GM12878 (cell line): Measurements from ENCODE around the gene ZNF142. TPM values are rescaled to one million over a fixed set of nuclear protein-coding genes. Genes with fewer than 3 reads are reported as not detected.

Source experiments
- ATAC-seq: fragments of 200-7000 bp; cut with Tn5 transposase; 3 replicates; pipeline ENCODE4 v1.9.1; 2020; ENCODE audit warnings: mild to moderate bottlenecking, moderate library complexity
- BruUV-seq: library from RNA; stranded (reverse); fragments of 400-500 nt; replicated peaks from 2 replicates; lab custom pipeline; 2021; lab: Mats Ljungman, UMichigan
- CTCF ChIA-PET: fragments of 300-600 bp; sonication (Branson Sonifier 250); formaldehyde crosslinking; extraction: SDS; loops from one replicate; lab custom pipeline; 2021; ENCODE audit warnings: inconsistent platforms; lab: Yijun Ruan, JAX
- POLR2A ChIA-PET: fragments of 350-600 bp; formaldehyde crosslinking; extraction: SDS; loops from one replicate; lab custom pipeline; 2021; ENCODE audit warnings: inconsistent platforms; lab: Charles Lee
- RAD21 ChIA-PET: fragments of 300-600 bp; sonication (Branson Sonifier 250); formaldehyde crosslinking; loops from one replicate; lab custom pipeline; 2023; ENCODE audit warnings: antibody characterized with exemption; ENCODE audit not compliant: unreplicated experiment; lab: Charles Lee
- SMC1A ChIA-PET: fragments of 300-600 bp; sonication (Branson Sonifier 250); formaldehyde crosslinking; loops from one replicate; lab custom pipeline; 2023; ENCODE audit not compliant: unreplicated experiment, uncharacterized antibody; lab: Charles Lee
- DNase-seq: peaks from one replicate; pipeline ENCODE4 v3.0.0-alpha.2; 2011; ENCODE audit warnings: low read depth, low spot score
- FAIRE-seq: peaks from 3 replicates; lab custom pipeline; 2011; peaks lifted over from hg19 to GRCh38; lab: Jason Lieb, UNC
- H2AFZ ChIP-seq: 2 replicates; pipeline ENCODE4 v1.6.0; 2011; ENCODE audit warnings: low read depth, low read length, control low read depth; ENCODE audit not compliant: control insufficient read depth
- H3K27ac ChIP-seq: 2 replicates; pipeline ENCODE4 v1.5.1; 2011; ENCODE audit warnings: control low read depth; ENCODE audit not compliant: control insufficient read depth, insufficient read depth
- H3K27me3 ChIP-seq, 2 experiments: replicated peaks in 1 of 2; 2 replicates each; pipeline versions ENCODE4 v1.6.0 to v1.6.1; 2011; ENCODE audit warnings: low read length in 1 of 2; ENCODE audit not compliant: control insufficient read depth in 2 of 2, insufficient read depth in 2 of 2
- H3K36me3 ChIP-seq, 2 experiments: 2 replicates each; pipeline ENCODE4 v1.5.1; 2011; ENCODE audit warnings: low read length in 1 of 2; ENCODE audit not compliant: control insufficient read depth in 2 of 2, insufficient read depth in 2 of 2
- H3K4me1 ChIP-seq: 2 replicates; pipeline ENCODE4 v1.6.1; 2011; ENCODE audit warnings: mild to moderate bottlenecking, low read length, moderate library complexity, mixed read lengths; ENCODE audit not compliant: control insufficient read depth, insufficient read depth
- H3K4me2 ChIP-seq: 2 replicates; pipeline ENCODE4 v1.6.0; 2011; ENCODE audit warnings: control low read depth; ENCODE audit not compliant: control insufficient read depth, insufficient read depth
- H3K4me3 ChIP-seq: fragments of 200-600 bp; sonication (generic); 2 replicates; pipeline ENCODE4 v1.5.1; 2016
- H3K79me2 ChIP-seq: 2 replicates; pipeline ENCODE4 v1.6.0; 2011; ENCODE audit warnings: low read length; ENCODE audit not compliant: control insufficient read depth, insufficient read depth
- H3K9ac ChIP-seq: 2 replicates; pipeline ENCODE4 v1.8.0; 2011; ENCODE audit warnings: low read length, control low read depth, mixed read lengths; ENCODE audit not compliant: control insufficient read depth, insufficient read depth
- H3K9me3 ChIP-seq: replicated peaks from 3 replicates; pipeline ENCODE4 v1.5.1; 2011; ENCODE audit warnings: mild to moderate bottlenecking, low read length; ENCODE audit not compliant: control insufficient read depth, insufficient read depth
- H4K20me1 ChIP-seq: 2 replicates; pipeline ENCODE4 v1.6.0; 2011; ENCODE audit not compliant: control insufficient read depth, insufficient read depth
- BACH1 ChIP-seq: fragments of 450-650 bp; IDR thresholded peaks from 2 replicates; pipeline ENCODE4 v1.6.1; 2017; ENCODE audit warnings: mild to moderate bottlenecking, borderline replicate concordance
- FOXK2 ChIP-seq: fragments of 450-650 bp; IDR thresholded peaks from 2 replicates; pipeline ENCODE4 v1.6.1; 2017; ENCODE audit warnings: mild to moderate bottlenecking, moderate library complexity
- MLLT1 ChIP-seq: fragments of 450-650 bp; IDR thresholded peaks from 2 replicates; pipeline ENCODE4 v1.6.1; 2016; ENCODE audit warnings: mild to moderate bottlenecking
- NBN ChIP-seq: fragments of 450-650 bp; IDR thresholded peaks from 2 replicates; pipeline ENCODE4 v1.6.1; 2016
- RB1 ChIP-seq: fragments of 450-650 bp; formaldehyde crosslinking; IDR thresholded peaks from 2 replicates; pipeline ENCODE4 v1.6.1; 2017; ENCODE audit warnings: mild to moderate bottlenecking, borderline replicate concordance
- SMAD5 ChIP-seq: IDR thresholded peaks from 2 replicates; pipeline ENCODE4 v1.6.1; 2016; ENCODE audit warnings: antibody characterized with exemption, low read depth
- YBX1 ChIP-seq: fragments of 450-650 bp; IDR thresholded peaks from 2 replicates; pipeline ENCODE4 v1.6.1; 2016; ENCODE audit warnings: antibody characterized with exemption
- WGBS: methylation state at CpG from one replicate; pipeline ENCODE4 v1.1.6; 2016; ENCODE audit warnings: low lambda C conversion rate; ENCODE audit not compliant: insufficient replicate concordance, insufficient coverage; ENCODE audit errors: missing lambda C conversion rate; 5-methylcytosine and 5-hydroxymethylcytosine counted together
- in situ Hi-C: fragments of 300-500 bp; cut with MboI; formaldehyde crosslinking; loops from 9 replicates; pipeline ENCODE4 v1.14.3; 2018; ENCODE audit warnings: mixed read lengths
- intact Hi-C: fragments of 100-400 bp; cut with micrococcal nuclease; formaldehyde crosslinking; loops from one replicate; pipeline ENCODE4 v1.14.2; 2022; ENCODE audit not compliant: unreplicated experiment
- polyA plus RNA-seq, 11 experiments: library from polyadenylated mRNA; depleted of rRNA in 4 of 11; unstranded in 6 of 11; stranded (reverse) in 5 of 11; fragments of >200 nt; fragmentation: Nextera tagmentation in 4 of 11; fragmentation: Illumina TruSeq in 1 of 11; extraction: Ambion mirVana in 4 of 11; extraction: Trizol in 1 of 11; gene quantifications; 1 replicate in 1 of 11; 2 replicates in 10 of 11; pipeline versions ENCODE4 v1.2.1 to v1.2.3, GENCODE V29; 2011 to 2016; ENCODE audit warnings: inconsistent platforms in 2 of 11, missing spikeins in 2 of 11, low read depth in 1 of 11
- total RNA-seq, 4 experiments: library from RNA; depleted of rRNA in 3 of 4; stranded (reverse); fragments of >200 nt in 3 of 4; fragmentation: Illumina TruSeq in 1 of 4; extraction: Trizol in 1 of 4; gene quantifications; 2 replicates each; pipeline versions ENCODE4 v1.2.1 to v1.2.3, GENCODE V29; 2013 to 2021
- TF ChIP-seq, protein P1 (sequence below): fragments of 450-650 bp; IDR thresholded peaks from 2 replicates; pipeline ENCODE4 v1.6.1; 2017; ENCODE audit warnings: mild to moderate bottlenecking, moderate library complexity
- TF ChIP-seq, protein P2 (sequence below): fragments of 450-650 bp; formaldehyde crosslinking; IDR thresholded peaks from 2 replicates; pipeline ENCODE4 v1.4.0; 2022; ENCODE audit warnings: mild to moderate bottlenecking, moderate library complexity

The ZNF142 gene
- total and polyA plus RNA-seq, 10 of the 15 experiments (the other 5 are each of a cell fraction or from before 2014, with no cell fraction given) = 1.3 to 40.9 (median 15.0) TPM

GRCh38 chr2:218635719-218636118 is 23.7 kb downstream of the ZNF142 start:
- no peaks in the 10 kb centered on the region for H3K79me2 ChIP-seq
- ATAC-seq (no peak), FAIRE-seq (no peak), DNase-seq (no peak)
- WGBS = 78% methylated on average over 5 of the region's 5 CpGs
- TF ChIP-seq SMAD5 (no peak), FOXK2 (no peak), BACH1 (no peak), RB1 (no peak), MLLT1 (no peak), YBX1 (no peak), NBN (no peak)
- TF ChIP-seq, protein P1, sequence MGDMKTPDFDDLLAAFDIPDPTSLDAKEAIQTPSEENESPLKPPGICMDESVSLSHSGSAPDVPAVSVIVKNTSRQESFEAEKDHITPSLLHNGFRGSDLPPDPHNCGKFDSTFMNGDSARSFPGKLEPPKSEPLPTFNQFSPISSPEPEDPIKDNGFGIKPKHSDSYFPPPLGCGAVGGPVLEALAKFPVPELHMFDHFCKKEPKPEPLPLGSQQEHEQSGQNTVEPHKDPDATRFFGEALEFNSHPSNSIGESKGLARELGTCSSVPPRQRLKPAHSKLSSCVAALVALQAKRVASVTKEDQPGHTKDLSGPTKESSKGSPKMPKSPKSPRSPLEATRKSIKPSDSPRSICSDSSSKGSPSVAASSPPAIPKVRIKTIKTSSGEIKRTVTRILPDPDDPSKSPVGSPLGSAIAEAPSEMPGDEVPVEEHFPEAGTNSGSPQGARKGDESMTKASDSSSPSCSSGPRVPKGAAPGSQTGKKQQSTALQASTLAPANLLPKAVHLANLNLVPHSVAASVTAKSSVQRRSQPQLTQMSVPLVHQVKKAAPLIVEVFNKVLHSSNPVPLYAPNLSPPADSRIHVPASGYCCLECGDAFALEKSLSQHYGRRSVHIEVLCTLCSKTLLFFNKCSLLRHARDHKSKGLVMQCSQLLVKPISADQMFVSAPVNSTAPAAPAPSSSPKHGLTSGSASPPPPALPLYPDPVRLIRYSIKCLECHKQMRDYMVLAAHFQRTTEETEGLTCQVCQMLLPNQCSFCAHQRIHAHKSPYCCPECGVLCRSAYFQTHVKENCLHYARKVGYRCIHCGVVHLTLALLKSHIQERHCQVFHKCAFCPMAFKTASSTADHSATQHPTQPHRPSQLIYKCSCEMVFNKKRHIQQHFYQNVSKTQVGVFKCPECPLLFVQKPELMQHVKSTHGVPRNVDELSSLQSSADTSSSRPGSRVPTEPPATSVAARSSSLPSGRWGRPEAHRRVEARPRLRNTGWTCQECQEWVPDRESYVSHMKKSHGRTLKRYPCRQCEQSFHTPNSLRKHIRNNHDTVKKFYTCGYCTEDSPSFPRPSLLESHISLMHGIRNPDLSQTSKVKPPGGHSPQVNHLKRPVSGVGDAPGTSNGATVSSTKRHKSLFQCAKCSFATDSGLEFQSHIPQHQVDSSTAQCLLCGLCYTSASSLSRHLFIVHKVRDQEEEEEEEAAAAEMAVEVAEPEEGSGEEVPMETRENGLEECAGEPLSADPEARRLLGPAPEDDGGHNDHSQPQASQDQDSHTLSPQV = no peak
- TF ChIP-seq, protein P2, sequence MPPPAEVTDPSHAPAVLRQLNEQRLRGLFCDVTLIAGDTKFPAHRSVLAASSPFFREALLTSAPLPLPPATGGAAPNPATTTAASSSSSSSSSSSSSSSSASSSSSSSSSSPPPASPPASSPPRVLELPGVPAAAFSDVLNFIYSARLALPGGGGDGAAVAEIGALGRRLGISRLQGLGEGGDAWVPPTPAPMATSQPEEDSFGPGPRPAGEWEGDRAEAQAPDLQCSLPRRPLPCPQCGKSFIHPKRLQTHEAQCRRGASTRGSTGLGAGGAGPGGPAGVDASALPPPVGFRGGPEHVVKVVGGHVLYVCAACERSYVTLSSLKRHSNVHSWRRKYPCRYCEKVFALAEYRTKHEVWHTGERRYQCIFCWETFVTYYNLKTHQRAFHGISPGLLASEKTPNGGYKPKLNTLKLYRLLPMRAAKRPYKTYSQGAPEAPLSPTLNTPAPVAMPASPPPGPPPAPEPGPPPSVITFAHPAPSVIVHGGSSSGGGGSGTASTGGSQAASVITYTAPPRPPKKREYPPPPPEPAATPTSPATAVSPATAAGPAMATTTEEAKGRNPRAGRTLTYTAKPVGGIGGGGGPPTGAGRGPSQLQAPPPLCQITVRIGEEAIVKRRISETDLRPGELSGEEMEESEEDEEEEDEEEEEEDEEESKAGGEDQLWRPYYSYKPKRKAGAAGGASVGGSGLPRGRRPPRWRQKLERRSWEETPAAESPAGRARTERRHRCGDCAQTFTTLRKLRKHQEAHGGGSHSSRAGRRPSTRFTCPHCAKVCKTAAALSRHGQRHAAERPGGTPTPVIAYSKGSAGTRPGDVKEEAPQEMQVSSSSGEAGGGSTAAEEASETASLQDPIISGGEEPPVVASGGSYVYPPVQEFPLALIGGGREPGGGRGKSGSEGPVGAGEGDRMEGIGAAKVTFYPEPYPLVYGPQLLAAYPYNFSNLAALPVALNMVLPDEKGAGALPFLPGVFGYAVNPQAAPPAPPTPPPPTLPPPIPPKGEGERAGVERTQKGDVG = no peak
- H3K4me1 ChIP-seq = no peaks in the 10 kb centered on the region
- H3K9me3 ChIP-seq = no peaks in the 10 kb centered on the region
- RAD21 ChIA-PET = no interaction called here
- H3K4me3 ChIP-seq = no peak overlapping the region
- CTCF ChIA-PET = no interaction called here
- no peaks in the 10 kb centered on the region for H4K20me1 ChIP-seq
- in situ Hi-C loops (no loop called here), intact Hi-C loops (no loop called here)
- POLR2A ChIA-PET = interaction anchor here (0.6 kb wide), 1 partner anchor 409 kb away, joined by 6 read pairs; no protein-coding TSS in a partner anchor
- SMC1A ChIA-PET = no interaction called here
- H3K9ac ChIP-seq = no peak overlapping the region
- no peak overlapping the region for H3K4me2 ChIP-seq
- no peak overlapping the region for H3K27ac ChIP-seq
- no peak overlapping the region for H2AFZ ChIP-seq
- H3K36me3 ChIP-seq = peaks cover 14 to 18% of the 10 kb centered on the region in 2 experiments
- BruUV-seq = no TSS peak
- H3K27me3 ChIP-seq = no peaks in the 10 kb centered on the region
